ENCODE data around the gene TMEM60. TPM values are rescaled to one million over a fixed set of nuclear protein-coding genes. Genes with fewer than 3 reads are reported as not detected.

Gene TMEM60
- polyA plus RNA-seq, 1 donor (not counting 4 experiments of a cell fraction or from before 2014, with no cell fraction given) = 27.5 TPM

DNA sequence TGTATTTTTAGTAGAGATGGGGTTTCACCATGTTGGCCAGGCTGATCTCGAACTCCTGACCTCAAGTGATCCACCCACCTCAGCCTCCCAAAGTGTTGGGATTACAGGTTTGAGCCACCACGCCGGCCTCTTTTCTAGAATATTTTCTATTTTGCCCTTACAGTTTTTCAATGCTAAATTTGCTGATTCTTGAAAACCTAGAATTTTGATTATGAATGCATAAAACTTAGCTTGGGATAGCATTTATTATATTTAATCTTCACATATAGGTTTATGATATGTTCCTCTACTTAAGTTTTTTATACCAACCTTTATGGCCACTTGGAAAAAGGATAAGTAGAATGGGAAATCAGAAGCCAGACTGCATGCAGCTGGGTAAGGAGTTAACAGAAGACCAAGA is 2.1 kb downstream of the TMEM60 start:
- Histone ChIP-seq H3K27ac (ENCODE audit: control insufficient read depth, insufficient read depth, low read length) (no peak overlapping the region), H3K27me3 (ENCODE audit: control insufficient read depth, extremely low read depth, insufficient read depth, low read length) (no peaks in the 10 kb centered on the region), H3K4me3 (ENCODE audit: control insufficient read depth in 2 of 3, extremely low read depth in 1 of 3, insufficient read depth in 2 of 3, low read depth in 1 of 3, low read length in 3 of 3) (peak overlapping the region in 1 of 3 experiments; percentile 77), H3K4me2 (ENCODE audit: control insufficient read depth, extremely low read depth, insufficient read depth, low read depth, low read length) (peak overlapping the region; percentile 98), H4K20me1 (ENCODE audit: control insufficient read depth, extremely low read depth, insufficient read depth, low read length) (peaks cover 2% of the 10 kb centered on the region), H3K79me2 (ENCODE audit: control insufficient read depth, insufficient read depth, low read length) (peaks cover 59% of the 10 kb centered on the region), H3K36me3 (ENCODE audit: control insufficient read depth in 2 of 2, extremely low read depth in 1 of 2, insufficient read depth in 2 of 2, low read length in 2 of 2) (peaks cover 2 to 4% of the 10 kb centered on the region in 2 experiments), H2AFZ (ENCODE audit: control insufficient read depth, low read length) (no peak overlapping the region), H3K9me3 (ENCODE audit: control insufficient read depth, low read depth, low read length) (no peaks in the 10 kb centered on the region), H3K9me1 (ENCODE audit: control insufficient read depth, extremely low read depth, insufficient read depth, low read length) (no peaks in the 10 kb centered on the region), H3K4me1 (ENCODE audit: control insufficient read depth, extremely low read depth, insufficient read depth, low read length) (peaks cover 17% of the 10 kb centered on the region), H3K9ac (ENCODE audit: control insufficient read depth, extremely low read depth, insufficient read depth, low read length) (no peak overlapping the region)
- no peak for DNase-seq (ENCODE audit: low read depth, low spot score)
- dilution Hi-C loops (cut with MboI; ENCODE audit: extremely low pct_ligation_motif_present, low sequenced_read_pairs) = no loop called here
- TF ChIP-seq CTCF (optimal IDR thresholded peaks at IDR 0.05 in 1 of 3, IDR thresholded peaks at IDR 0.05 in 1 of 3, conservative IDR thresholded peaks at IDR 0.05 in 1 of 3; ENCODE audit: extremely low read depth in 1 of 3, insufficient read depth in 2 of 3, low read length in 3 of 3) (no peak), EZH2 (IDR thresholded peaks at IDR 0.05; ENCODE audit: low read length) (no peak)
- FAIRE-seq = no peak

DNA sequence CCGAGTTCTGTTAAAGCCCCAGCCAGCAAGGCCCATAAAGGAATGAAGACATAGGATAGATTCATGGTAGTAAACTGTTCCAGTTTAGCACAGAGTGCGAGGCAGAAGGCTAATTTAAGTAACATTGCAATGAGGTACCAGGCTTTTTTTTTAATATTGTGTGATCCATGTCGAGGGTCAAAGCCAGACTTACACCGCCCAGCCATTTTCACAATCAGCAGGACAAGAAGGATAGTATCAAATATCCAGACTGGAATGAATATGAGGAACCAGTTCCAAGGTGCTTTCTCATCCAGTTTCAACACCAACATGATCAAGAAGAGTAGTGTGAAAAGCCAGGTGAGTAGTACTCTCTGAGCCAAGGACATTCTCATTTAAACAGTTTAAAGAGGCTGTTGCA is 4.2 kb downstream of the TMEM60 start:
- dilution Hi-C loops (cut with MboI; ENCODE audit: extremely low pct_ligation_motif_present, low sequenced_read_pairs) = no loop called here
- H3K36me3 ChIP-seq (ENCODE audit: control insufficient read depth in 2 of 2, extremely low read depth in 1 of 2, insufficient read depth in 2 of 2, low read length in 2 of 2) = peaks cover 2 to 4% of the 10 kb centered on the region in 2 experiments
- DNase-seq (ENCODE audit: low read depth, low spot score) (no peak), FAIRE-seq (no peak)
- H3K79me2 ChIP-seq (ENCODE audit: control insufficient read depth, insufficient read depth, low read length) = peaks cover 46% of the 10 kb centered on the region
- no peaks in the 10 kb centered on the region for H3K9me1 ChIP-seq (ENCODE audit: control insufficient read depth, extremely low read depth, insufficient read depth, low read length)
- no peak overlapping the region for H3K4me3 ChIP-seq (ENCODE audit: control insufficient read depth in 2 of 3, extremely low read depth in 1 of 3, insufficient read depth in 2 of 3, low read depth in 1 of 3, low read length in 3 of 3)
- no peak overlapping the region for H3K27ac ChIP-seq (ENCODE audit: control insufficient read depth, insufficient read depth, low read length)
- no peak overlapping the region for H3K9ac ChIP-seq (ENCODE audit: control insufficient read depth, extremely low read depth, insufficient read depth, low read length)
- H2AFZ ChIP-seq (ENCODE audit: control insufficient read depth, low read length) = no peak overlapping the region
- peaks cover 2% of the 10 kb centered on the region for H4K20me1 ChIP-seq (ENCODE audit: control insufficient read depth, extremely low read depth, insufficient read depth, low read length)
- H3K4me1 ChIP-seq (ENCODE audit: control insufficient read depth, extremely low read depth, insufficient read depth, low read length) = peaks cover 7% of the 10 kb centered on the region
- no peaks in the 10 kb centered on the region for H3K9me3 ChIP-seq (ENCODE audit: control insufficient read depth, low read depth, low read length)
- TF ChIP-seq EZH2 (IDR thresholded peaks at IDR 0.05; ENCODE audit: low read length) (no peak), CTCF (optimal IDR thresholded peaks at IDR 0.05 in 1 of 3, IDR thresholded peaks at IDR 0.05 in 1 of 3, conservative IDR thresholded peaks at IDR 0.05 in 1 of 3; ENCODE audit: extremely low read depth in 1 of 3, insufficient read depth in 2 of 3, low read length in 3 of 3) (no peak)
- H3K4me2 ChIP-seq (ENCODE audit: control insufficient read depth, extremely low read depth, insufficient read depth, low read depth, low read length) = no peak overlapping the region
- no peaks in the 10 kb centered on the region for H3K27me3 ChIP-seq (ENCODE audit: control insufficient read depth, extremely low read depth, insufficient read depth, low read length)
